Type B pancreatic cell (in vitro differentiated cells): Measurements from ENCODE around the gene NR2E3. TPM values are rescaled to one million over a fixed set of nuclear protein-coding genes. Genes with fewer than 3 reads are reported as not detected.
A peak's percentile ranks its signal among the peaks of the same experiment; 100 is the strongest.

ENCODE experiments used
- DNase-seq: peaks from one replicate; pipeline ENCODE4 v3.0.0; 2021; ENCODE audit warnings: mixed read lengths; ENCODE audit not compliant: unreplicated experiment; ENCODE audit errors: extremely low spot score
- H3K27ac Mint-ChIP-seq: 2 replicates; pipeline ENCODE4 v1.8.0; 2021; ENCODE audit warnings: mild to moderate bottlenecking, mixed read lengths
- H3K27me3 Mint-ChIP-seq: 2 replicates; pipeline ENCODE4 v1.8.0; 2021; ENCODE audit warnings: mixed read lengths
- H3K36me3 Mint-ChIP-seq: 2 replicates; pipeline ENCODE4 v1.8.0; 2021; ENCODE audit warnings: mixed read lengths
- H3K4me1 Mint-ChIP-seq: one replicate; pipeline ENCODE4 v1.8.0; 2021; ENCODE audit warnings: mixed read lengths; ENCODE audit not compliant: unreplicated experiment
- H3K4me3 Mint-ChIP-seq: 2 replicates; pipeline ENCODE4 v1.8.0; 2021; ENCODE audit warnings: mild to moderate bottlenecking, mixed read lengths
- H3K9me3 Mint-ChIP-seq: 2 replicates; pipeline ENCODE4 v1.8.0; 2021; ENCODE audit warnings: mixed read lengths
- CTCF ChIP-seq: fragments of 200-600 bp; sonication (generic); conservative IDR thresholded peaks from 2 replicates; pipeline ENCODE4 v1.5.0; 2021; ENCODE audit warnings: antibody characterized with exemption, mild to moderate bottlenecking
- total RNA-seq: library from RNA; stranded (reverse); gene quantifications from 2 replicates; pipeline ENCODE4 v1.2.1, GENCODE V29; 2021; ENCODE audit warnings: low replicate concordance

NR2E3 gene
- total RNA-seq, 1 donor from 2014 or later: 0.94 TPM

GRCh38 chr15:71812966-71813722 lies 2.8 kb downstream of the NR2E3 start:
- Mint-ChIP-seq H3K27ac (no peak overlapping the region), H3K9me3 (peaks cover under 1% of the 10 kb centered on the region), H3K27me3 (no peaks in the 10 kb centered on the region), H3K4me1 (peaks cover 4% of the 10 kb centered on the region), H3K36me3 (no peaks in the 10 kb centered on the region), H3K4me3 (no peak overlapping the region)
- no peak for DNase-seq
- TF ChIP-seq CTCF: no peak

- no peak for DNase-seq
- Mint-ChIP-seq H3K4me3 (no peak overlapping the region), H3K27ac (peak overlapping the region; percentile 6), H3K36me3 (no peaks in the 10 kb centered on the region), H3K9me3 (peaks cover 7% of the 10 kb centered on the region), H3K27me3 (no peaks in the 10 kb centered on the region), H3K4me1 (no peaks in the 10 kb centered on the region)
- no peak for TF ChIP-seq CTCF
Observed at GRCh38 chr15:71813723-71814470, 3.5 kb downstream of the NR2E3 start.

- Mint-ChIP-seq H3K4me3 (no peak overlapping the region), H3K36me3 (peaks cover 6% of the 10 kb centered on the region)
Observed at GRCh38 chr15:71815301-71815700, 4.9 kb downstream of the NR2E3 start.

DNA sequence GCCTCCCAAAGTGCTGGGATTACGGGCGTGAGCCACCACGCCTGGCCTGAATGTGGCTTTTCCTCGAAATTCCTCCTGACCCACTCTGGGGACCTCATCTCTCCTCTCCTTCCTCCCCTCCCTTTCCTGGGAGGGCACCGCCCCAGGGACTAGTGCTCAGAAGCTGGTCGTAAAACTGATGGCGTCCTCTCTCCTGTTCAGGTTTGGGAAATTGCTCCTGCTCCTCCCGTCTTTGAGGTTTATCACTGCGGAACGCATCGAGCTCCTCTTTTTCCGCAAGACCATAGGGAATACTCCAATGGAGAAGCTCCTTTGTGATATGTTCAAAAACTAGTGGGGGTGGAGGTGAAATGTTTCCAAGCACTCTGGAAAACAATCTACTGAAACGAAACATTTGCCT lies 7.0 kb downstream of the NR2E3 start:
- no peak for TF ChIP-seq CTCF
- no peaks in the 10 kb centered on the region for H3K4me1 Mint-ChIP-seq
- no peak overlapping the region for H3K27ac Mint-ChIP-seq
- H3K27me3 Mint-ChIP-seq: no peaks in the 10 kb centered on the region
- no peak overlapping the region for H3K4me3 Mint-ChIP-seq
- peaks cover 21% of the 10 kb centered on the region for H3K36me3 Mint-ChIP-seq
- DNase-seq: no peak
- peaks cover 7% of the 10 kb centered on the region for H3K9me3 Mint-ChIP-seq

More at GRCh38 chr15:71815301-71815700, 4.9 kb downstream of the NR2E3 start:
- TF ChIP-seq CTCF: no peak
- Mint-ChIP-seq H3K4me1 (no peaks in the 10 kb centered on the region), H3K27me3 (no peaks in the 10 kb centered on the region), H3K9me3 (peaks cover 7% of the 10 kb centered on the region), H3K27ac (no peak overlapping the region)
- DNase-seq: no peak

DNA sequence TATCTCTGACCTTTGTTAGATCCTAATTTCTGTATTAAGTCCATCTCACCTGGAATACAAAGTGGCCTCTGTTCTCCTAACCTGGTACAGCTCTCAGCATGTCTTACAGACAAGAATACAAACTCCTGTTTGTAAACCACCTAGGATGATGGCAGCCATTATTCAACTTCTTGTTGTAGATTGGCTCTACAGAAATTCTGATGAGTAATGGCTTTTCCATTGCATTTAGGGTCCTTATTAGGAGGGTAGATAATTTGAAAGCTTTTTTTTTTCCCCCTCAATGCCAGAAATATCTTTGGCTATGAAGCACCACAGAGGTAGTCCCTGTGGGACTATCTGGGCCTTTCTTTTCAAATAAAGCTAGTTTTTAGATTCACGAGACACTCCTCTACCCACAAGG lies 9.8 kb downstream of the NR2E3 start:
- no peak for DNase-seq
- H3K27me3 Mint-ChIP-seq: no peaks in the 10 kb centered on the region
- H3K27ac Mint-ChIP-seq: no peak overlapping the region
- no peak overlapping the region for H3K4me3 Mint-ChIP-seq
- H3K4me1 Mint-ChIP-seq: peaks cover 6% of the 10 kb centered on the region
- TF ChIP-seq CTCF: no peak
- peaks cover 38% of the 10 kb centered on the region for H3K36me3 Mint-ChIP-seq
- peaks cover 17% of the 10 kb centered on the region for H3K9me3 Mint-ChIP-seq
